K562 (cell line): ENCODE measurements around the gene PTGIS. TPM values are rescaled to one million over a fixed set of nuclear protein-coding genes. Genes with fewer than 3 reads are reported as not detected.

Experiments used
- ATAC-seq: fragments of 200-7000 bp; cut with Tn5 transposase; 3 replicates; pipeline ENCODE4 v1.9.1; 2020; ENCODE audit warnings: moderate library complexity
- BruUV-seq: library from RNA; stranded (reverse); fragments of 400-500 nt; replicated peaks from 2 replicates; lab custom pipeline; 2021; lab: Mats Ljungman, UMichigan
- CTCF ChIA-PET: fragments of 300-600 bp; formaldehyde crosslinking; extraction: SDS; loops from one replicate; lab custom pipeline; 2021; ENCODE audit warnings: low intra/inter-chr PET ratio; lab: Yijun Ruan, JAX
- POLR2A ChIA-PET: fragments of 300-600, 350-650 bp; sonication (Branson Sonifier 250); formaldehyde crosslinking; extraction: SDS; loops from one replicate; lab custom pipeline; 2021; ENCODE audit warnings: antibody characterized with exemption, inconsistent platforms; lab: Yijun Ruan, JAX
- DNase-seq, 4 experiments: peaks; one replicate each; pipeline versions ENCODE4 v3.0.0 to v3.0.0-alpha.2; 2011 to 2018; ENCODE audit warnings: low spot score in 3 of 4, mixed read lengths in 3 of 4; ENCODE audit errors: extremely low read depth in 1 of 4
- FAIRE-seq: peaks from 2 replicates; lab custom pipeline; 2011; peaks lifted over from hg19 to GRCh38; lab: Jason Lieb, UNC
- H2AFZ ChIP-seq: 2 replicates; pipeline ENCODE4 v1.6.0; 2011; ENCODE audit warnings: low read depth, low read length, control low read depth, inconsistent platforms
- H3K27ac ChIP-seq: fragments of 200-600 bp; 3 replicates; pipeline ENCODE4 v1.8.0; 2011; ENCODE audit warnings: low read depth, mild to moderate bottlenecking, control low read depth, inconsistent platforms, low read length, moderate library complexity, mixed read lengths; ENCODE audit errors: extremely low read depth
- H3K27me3 ChIP-seq, 2 experiments: fragments of 300-600 bp in 1 of 2; 2 replicates in 1 of 2; 3 replicates in 1 of 2; pipeline versions ENCODE4 v1.6.0 to v1.8.0; 2011; ENCODE audit warnings: inconsistent platforms in 2 of 2, low read length in 2 of 2, mild to moderate bottlenecking in 1 of 2, mixed read lengths in 1 of 2, moderate library complexity in 1 of 2; ENCODE audit not compliant: control insufficient read depth in 2 of 2, insufficient read depth in 2 of 2
- H3K36me3 ChIP-seq: fragments of 300-600 bp; 3 replicates; pipeline ENCODE4 v1.8.0; 2011; ENCODE audit warnings: mild to moderate bottlenecking, low read length, inconsistent platforms; ENCODE audit not compliant: control insufficient read depth, insufficient read depth
- H3K4me1 ChIP-seq, 2 experiments: fragments of 200-600 bp in 1 of 2; replicated peaks in 1 of 2; 2 replicates in 1 of 2; 3 replicates in 1 of 2; pipeline versions ENCODE4 v1.5.1 to v1.8.0; 2011; ENCODE audit warnings: inconsistent platforms in 2 of 2, low read length in 2 of 2, mild to moderate bottlenecking in 1 of 2, mixed read lengths in 1 of 2, moderate library complexity in 1 of 2; ENCODE audit not compliant: control insufficient read depth in 2 of 2, insufficient read depth in 2 of 2
- H3K4me2 ChIP-seq: 2 replicates; pipeline ENCODE4 v1.6.1; 2011; ENCODE audit warnings: low read length, control low read depth, inconsistent platforms, mixed read lengths; ENCODE audit not compliant: insufficient read depth
- H3K4me3 ChIP-seq: fragments of 200-600 bp; sonication (generic), shearing (Covaris generic); 2 replicates; pipeline ENCODE4 v1.5.1; 2016; ENCODE audit warnings: control low read depth, inconsistent platforms
- H3K79me2 ChIP-seq: fragments of 200-600 bp; 3 replicates; pipeline ENCODE4 v1.8.0; 2011; ENCODE audit warnings: low read length, inconsistent platforms; ENCODE audit not compliant: control insufficient read depth, insufficient read depth
- H3K9ac ChIP-seq, 2 experiments: 2 replicates each; pipeline versions ENCODE4 v1.6.0 to v1.6.1; 2011; ENCODE audit warnings: low read depth in 2 of 2, low read length in 2 of 2, control low read depth in 1 of 2, inconsistent platforms in 1 of 2, mild to moderate bottlenecking in 1 of 2, mixed read lengths in 1 of 2; ENCODE audit not compliant: insufficient read depth in 1 of 2
- H3K9me1 ChIP-seq: one replicate; pipeline ENCODE4 v1.6.0; 2011; ENCODE audit warnings: inconsistent platforms, mild to moderate bottlenecking, low read length, moderate library complexity; ENCODE audit not compliant: control insufficient read depth, insufficient read depth
- H3K9me3 ChIP-seq: replicated peaks from 2 replicates; pipeline ENCODE4 v1.5.1; 2011; ENCODE audit warnings: low read depth, low read length, inconsistent platforms; ENCODE audit not compliant: control insufficient read depth, insufficient read depth
- H4K20me1 ChIP-seq: replicated peaks from 2 replicates; pipeline ENCODE4 v1.6.1; 2011; ENCODE audit warnings: low read length, inconsistent platforms, mixed read lengths; ENCODE audit not compliant: control insufficient read depth, insufficient read depth
- RAD21 ChIP-seq, 2 experiments: fragments of 250-450 bp in 1 of 2; fragments of 450-650 bp in 1 of 2; sonication (Bioruptor Pico) in 1 of 2; formaldehyde crosslinking in 1 of 2; IDR thresholded peaks in 1 of 2; conservative IDR thresholded peaks in 1 of 2; 2 replicates each; pipeline versions ENCODE4 v1.4.0 to v1.8.0; 2020 to 2022; ENCODE audit warnings: mild to moderate bottlenecking in 2 of 2, moderate library complexity in 1 of 2
- TEAD4 ChIP-seq, 2 experiments: sonication (generic) in 1 of 2; formaldehyde crosslinking in 1 of 2; IDR thresholded peaks; 2 replicates each; pipeline versions ENCODE4 v1.6.1 to v1.8.0; 2012 to 2022; ENCODE audit warnings: borderline replicate concordance in 1 of 2, inconsistent platforms in 1 of 2, low read length in 1 of 2, mild to moderate bottlenecking in 1 of 2, missing genetic modification reagents in 1 of 2
- WGBS: fragments of 100-300 bp; shearing (Covaris generic); methylation state at CpG from one replicate; pipeline ENCODE4 v1.1.6; 2016; ENCODE audit warnings: low coverage, mixed read lengths; ENCODE audit not compliant: insufficient coverage; ENCODE audit errors: missing lambda C conversion rate; 5-methylcytosine and 5-hydroxymethylcytosine counted together
- in situ Hi-C: fragments of 300-500 bp; cut with MboI; formaldehyde crosslinking; loops from 4 replicates; pipeline ENCODE4 v1.15.0; 2018; ENCODE audit warnings: inconsistent platforms, mixed read lengths
- intact Hi-C: fragments of 100-400 bp; cut with micrococcal nuclease; formaldehyde crosslinking; loops from 2 replicates; pipeline ENCODE4 v1.14.2; 2022
- polyA plus RNA-seq, 8 experiments: library from polyadenylated mRNA; depleted of rRNA in 4 of 8; stranded (reverse) in 5 of 8; unstranded in 3 of 8; fragments of >200 nt; fragmentation: Nextera tagmentation in 2 of 8; fragmentation: Illumina TruSeq in 1 of 8; extraction: Ambion mirVana in 2 of 8; extraction: Trizol in 1 of 8; gene quantifications; 2 replicates each; pipeline versions ENCODE4 v1.2.1 to v1.2.3, GENCODE V29; 2011 to 2014; ENCODE audit warnings: inconsistent platforms in 1 of 8, missing spikeins in 1 of 8
- total RNA-seq, 7 experiments: library from RNA; depleted of rRNA in 6 of 7; stranded (reverse); fragments of >200 nt in 6 of 7; fragmentation: Illumina TruSeq in 2 of 7; extraction: Trizol in 2 of 7; gene quantifications; 2 replicates each; pipeline versions ENCODE4 v1.2.1 to v1.2.3, GENCODE V29; 2011 to 2021; ENCODE audit warnings: low replicate concordance in 1 of 7
- TF ChIP-seq, protein P1 (sequence below), 3 experiments: IDR thresholded peaks in 2 of 3; conservative IDR thresholded peaks in 1 of 3; 2 replicates each; pipeline ENCODE4 v1.5.1; 2011 to 2012; ENCODE audit warnings: low read length in 3 of 3, mild to moderate bottlenecking in 3 of 3, control low read depth in 2 of 3, improper control_type of control experiment in 1 of 3, inconsistent platforms in 1 of 3, low read depth in 1 of 3, mixed read lengths in 1 of 3, moderate library complexity in 1 of 3; ENCODE audit not compliant: insufficient read depth in 2 of 3
- TF ChIP-seq, protein P2 (sequence below), 3 experiments: fragments of 200-800 bp in 1 of 3; fragments of 250-450 bp in 1 of 3; fragments of 450-650 bp in 1 of 3; sonication (Bioruptor Pico) in 1 of 3; sonication (Bioruptor generic) in 1 of 3; formaldehyde crosslinking in 1 of 3; IDR thresholded peaks; 2 replicates each; pipeline versions ENCODE4 v1.6.1 to v1.8.0; 2016 to 2022; ENCODE audit warnings: mild to moderate bottlenecking in 2 of 3, missing genetic modification characterization in 2 of 3, missing compliant biosample characterization in 1 of 3, moderate library complexity in 1 of 3

Gene PTGIS
- total and polyA plus RNA-seq, 9 of the 15 experiments (the other 6 are each of a cell fraction or from before 2014, with no cell fraction given), result not detected

DNA sequence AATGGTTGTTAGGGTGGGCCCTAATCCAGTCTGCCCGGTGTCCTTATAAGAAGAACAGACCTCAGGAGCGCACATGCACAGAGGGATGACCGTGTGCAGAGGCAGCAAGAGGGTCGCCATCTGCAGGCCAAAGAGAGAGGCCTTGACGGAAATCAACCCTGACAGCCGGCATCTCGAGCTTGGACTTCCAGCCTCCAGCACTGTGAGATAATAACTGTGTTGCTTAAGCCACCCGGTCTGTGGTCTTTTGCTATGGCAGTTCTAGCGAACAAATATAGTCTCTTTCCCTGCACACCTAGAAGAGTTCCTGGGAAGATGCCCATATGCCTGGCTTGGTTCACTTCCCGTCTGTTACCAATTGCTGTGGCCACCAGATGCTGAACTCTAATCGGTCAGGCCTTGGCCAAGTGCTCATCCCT is 35.3 kb upstream of the PTGIS start:
- CTCF ChIA-PET, result interaction anchor here (1.0 to 1.2 kb wide), 2 partner anchors 62 to 269 kb away, joined by 3 to 7 read pairs; no protein-coding TSS in a partner anchor
- POLR2A ChIA-PET, result no interaction called here
- in situ Hi-C loops (loop anchor here (10.0 kb wide), 1 partner anchor 58 kb away; no protein-coding TSS in a partner anchor), intact Hi-C loops (no loop called here)
- no peak overlapping the region for H3K27ac ChIP-seq
- H3K79me2 ChIP-seq, result no peaks in the 10 kb centered on the region
- ATAC-seq (peak; percentile 83), FAIRE-seq (peak; percentile 69), DNase-seq (peak in 1 of 4 experiments; percentile 46)
- H3K36me3 ChIP-seq, result no peaks in the 10 kb centered on the region
- H3K9me1 ChIP-seq, result no peaks in the 10 kb centered on the region
- WGBS, result 9% methylated on average over 11 of the region's 11 CpGs
- H4K20me1 ChIP-seq, result peaks cover under 1% of the 10 kb centered on the region; the same call in 1 of the 2 replicates
- no peak overlapping the region for H3K9ac ChIP-seq
- TF ChIP-seq, protein P1, sequence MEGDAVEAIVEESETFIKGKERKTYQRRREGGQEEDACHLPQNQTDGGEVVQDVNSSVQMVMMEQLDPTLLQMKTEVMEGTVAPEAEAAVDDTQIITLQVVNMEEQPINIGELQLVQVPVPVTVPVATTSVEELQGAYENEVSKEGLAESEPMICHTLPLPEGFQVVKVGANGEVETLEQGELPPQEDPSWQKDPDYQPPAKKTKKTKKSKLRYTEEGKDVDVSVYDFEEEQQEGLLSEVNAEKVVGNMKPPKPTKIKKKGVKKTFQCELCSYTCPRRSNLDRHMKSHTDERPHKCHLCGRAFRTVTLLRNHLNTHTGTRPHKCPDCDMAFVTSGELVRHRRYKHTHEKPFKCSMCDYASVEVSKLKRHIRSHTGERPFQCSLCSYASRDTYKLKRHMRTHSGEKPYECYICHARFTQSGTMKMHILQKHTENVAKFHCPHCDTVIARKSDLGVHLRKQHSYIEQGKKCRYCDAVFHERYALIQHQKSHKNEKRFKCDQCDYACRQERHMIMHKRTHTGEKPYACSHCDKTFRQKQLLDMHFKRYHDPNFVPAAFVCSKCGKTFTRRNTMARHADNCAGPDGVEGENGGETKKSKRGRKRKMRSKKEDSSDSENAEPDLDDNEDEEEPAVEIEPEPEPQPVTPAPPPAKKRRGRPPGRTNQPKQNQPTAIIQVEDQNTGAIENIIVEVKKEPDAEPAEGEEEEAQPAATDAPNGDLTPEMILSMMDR (IDR thresholded peaks at IDR 0.05 in 2 of 3, conservative IDR thresholded peaks at IDR 0.05 in 1 of 3; ENCODE audit: insufficient read depth in 2 of 3, low read depth in 1 of 3, low read length in 3 of 3), result peak; percentile 29 to 54 (median 44); a peak in 4 of 6 replicates
- TF ChIP-seq, protein P2, sequence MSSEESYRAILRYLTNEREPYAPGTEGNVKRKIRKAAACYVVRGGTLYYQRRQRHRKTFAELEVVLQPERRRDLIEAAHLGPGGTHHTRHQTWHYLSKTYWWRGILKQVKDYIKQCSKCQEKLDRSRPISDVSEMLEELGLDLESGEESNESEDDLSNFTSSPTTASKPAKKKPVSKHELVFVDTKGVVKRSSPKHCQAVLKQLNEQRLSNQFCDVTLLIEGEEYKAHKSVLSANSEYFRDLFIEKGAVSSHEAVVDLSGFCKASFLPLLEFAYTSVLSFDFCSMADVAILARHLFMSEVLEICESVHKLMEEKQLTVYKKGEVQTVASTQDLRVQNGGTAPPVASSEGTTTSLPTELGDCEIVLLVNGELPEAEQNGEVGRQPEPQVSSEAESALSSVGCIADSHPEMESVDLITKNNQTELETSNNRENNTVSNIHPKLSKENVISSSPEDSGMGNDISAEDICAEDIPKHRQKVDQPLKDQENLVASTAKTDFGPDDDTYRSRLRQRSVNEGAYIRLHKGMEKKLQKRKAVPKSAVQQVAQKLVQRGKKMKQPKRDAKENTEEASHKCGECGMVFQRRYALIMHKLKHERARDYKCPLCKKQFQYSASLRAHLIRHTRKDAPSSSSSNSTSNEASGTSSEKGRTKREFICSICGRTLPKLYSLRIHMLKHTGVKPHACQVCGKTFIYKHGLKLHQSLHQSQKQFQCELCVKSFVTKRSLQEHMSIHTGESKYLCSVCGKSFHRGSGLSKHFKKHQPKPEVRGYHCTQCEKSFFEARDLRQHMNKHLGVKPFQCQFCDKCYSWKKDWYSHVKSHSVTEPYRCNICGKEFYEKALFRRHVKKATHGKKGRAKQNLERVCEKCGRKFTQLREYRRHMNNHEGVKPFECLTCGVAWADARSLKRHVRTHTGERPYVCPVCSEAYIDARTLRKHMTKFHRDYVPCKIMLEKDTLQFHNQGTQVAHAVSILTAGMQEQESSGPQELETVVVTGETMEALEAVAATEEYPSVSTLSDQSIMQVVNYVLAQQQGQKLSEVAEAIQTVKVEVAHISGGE (CRISPR knock-in tag; IDR thresholded peaks at IDR 0.05), result no peak
- TF ChIP-seq RAD21 (CRISPR knock-in tag; conservative IDR thresholded peaks at IDR 0.05 in 1 of 2, IDR thresholded peaks at IDR 0.05 in 1 of 2) (peak in 1 of 2 experiments; percentile 29; a peak in 1 of 4 replicates), TEAD4 (IDR thresholded peaks at IDR 0.05; ENCODE audit: low read length) (no peak), TEAD4 (CRISPR knock-in tag; IDR thresholded peaks at IDR 0.05; ENCODE audit: borderline replicate concordance) (no peak)
- BruUV-seq, result no TSS peak
- H3K27me3 ChIP-seq, result peaks cover 7 to 41% of the 10 kb centered on the region in 2 experiments; a peak in 3 of 5 replicates
- H2AFZ ChIP-seq, result no peak overlapping the region
- H3K9me3 ChIP-seq, result no peaks in the 10 kb centered on the region
- H3K4me3 ChIP-seq, result no peak overlapping the region
- H3K4me2 ChIP-seq, result no peak overlapping the region
- H3K4me1 ChIP-seq, result no peaks in the 10 kb centered on the region
